Calu3 (cell line): ENCODE measurements around the gene AHNAK2. TPM values are rescaled to one million over a fixed set of nuclear protein-coding genes. Genes with fewer than 3 reads are reported as not detected.

Experiments
- BruUV-seq: library from RNA; stranded (reverse); fragments of 400-500 nt; replicated peaks from 2 replicates; lab custom pipeline; 2021; lab: Mats Ljungman, UMichigan
- CTCF ChIA-PET: fragments of 300-600 bp; sonication (Branson Sonifier 250); formaldehyde crosslinking; loops from one replicate; lab custom pipeline; 2022; ENCODE audit warnings: antibody characterized with exemption; lab: Charles Lee
- DNase-seq: peaks from one replicate; pipeline ENCODE4 v3.0.0; 2022
- H3K27ac Mint-ChIP-seq: one replicate; pipeline ENCODE4 v1.8.0; 2022; ENCODE audit warnings: mixed read lengths; ENCODE audit not compliant: unreplicated experiment
- H3K27me3 Mint-ChIP-seq: one replicate; pipeline ENCODE4 v1.8.0; 2022; ENCODE audit warnings: mixed read lengths; ENCODE audit not compliant: unreplicated experiment
- H3K36me3 Mint-ChIP-seq: one replicate; pipeline ENCODE4 v1.8.0; 2022; ENCODE audit warnings: mild to moderate bottlenecking, moderate library complexity, mixed read lengths; ENCODE audit not compliant: insufficient read depth, unreplicated experiment
- H3K4me1 Mint-ChIP-seq: one replicate; pipeline ENCODE4 v1.8.0; 2022; ENCODE audit warnings: mild to moderate bottlenecking, low read depth, mixed read lengths; ENCODE audit not compliant: unreplicated experiment
- H3K4me3 Mint-ChIP-seq: one replicate; pipeline ENCODE4 v1.8.0; 2022; ENCODE audit warnings: mild to moderate bottlenecking, low read depth, moderate library complexity, mixed read lengths; ENCODE audit not compliant: unreplicated experiment
- H3K9me3 Mint-ChIP-seq: one replicate; pipeline ENCODE4 v1.8.0; 2022; ENCODE audit warnings: low read depth, mixed read lengths; ENCODE audit not compliant: unreplicated experiment
- intact Hi-C: fragments of 100-400 bp; cut with micrococcal nuclease; formaldehyde crosslinking; loops from one replicate; pipeline ENCODE4 v1.10.0; 2022; ENCODE audit not compliant: unreplicated experiment
- total RNA-seq: library from RNA; stranded (reverse); gene quantifications from 2 replicates; pipeline ENCODE4 v1.2.3, GENCODE V29; 2022
- TF ChIP-seq, protein P1 (sequence below): fragments of 200-600 bp; IDR thresholded peaks from one replicate; pipeline ENCODE4 v1.8.0; 2022; ENCODE audit warnings: antibody characterized with exemption; ENCODE audit not compliant: unreplicated experiment

Gene AHNAK2
- total RNA-seq, 1 experiment from 2014 or later, result 42.0 TPM

DNA sequence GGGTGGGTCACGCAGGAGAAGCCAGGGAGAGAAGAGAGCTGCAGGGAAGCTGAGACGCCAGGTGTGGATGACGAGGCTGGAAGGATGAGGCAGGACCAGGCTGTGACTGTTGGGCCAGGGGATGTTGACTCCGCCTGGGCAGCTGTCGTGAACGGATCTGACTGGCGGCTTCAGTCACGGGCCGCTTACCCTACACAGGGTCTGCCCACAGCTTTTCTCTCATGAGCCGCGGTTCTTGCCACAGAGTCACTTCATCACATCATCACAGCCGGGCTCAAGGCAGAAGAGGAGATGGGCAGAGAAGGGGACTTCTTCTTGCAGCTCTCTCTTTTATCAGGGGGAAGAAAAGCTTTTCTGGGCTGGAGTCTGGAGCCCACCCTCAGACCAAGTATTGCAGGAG, 15.1 kb upstream of the AHNAK2 start:
- CTCF ChIA-PET, result interaction anchor here (1.6 kb wide), 1 partner anchor 93 kb away, joined by 3 read pairs; no protein-coding TSS in a partner anchor
- intact Hi-C loops, result no loop called here
- TF ChIP-seq, protein P1, sequence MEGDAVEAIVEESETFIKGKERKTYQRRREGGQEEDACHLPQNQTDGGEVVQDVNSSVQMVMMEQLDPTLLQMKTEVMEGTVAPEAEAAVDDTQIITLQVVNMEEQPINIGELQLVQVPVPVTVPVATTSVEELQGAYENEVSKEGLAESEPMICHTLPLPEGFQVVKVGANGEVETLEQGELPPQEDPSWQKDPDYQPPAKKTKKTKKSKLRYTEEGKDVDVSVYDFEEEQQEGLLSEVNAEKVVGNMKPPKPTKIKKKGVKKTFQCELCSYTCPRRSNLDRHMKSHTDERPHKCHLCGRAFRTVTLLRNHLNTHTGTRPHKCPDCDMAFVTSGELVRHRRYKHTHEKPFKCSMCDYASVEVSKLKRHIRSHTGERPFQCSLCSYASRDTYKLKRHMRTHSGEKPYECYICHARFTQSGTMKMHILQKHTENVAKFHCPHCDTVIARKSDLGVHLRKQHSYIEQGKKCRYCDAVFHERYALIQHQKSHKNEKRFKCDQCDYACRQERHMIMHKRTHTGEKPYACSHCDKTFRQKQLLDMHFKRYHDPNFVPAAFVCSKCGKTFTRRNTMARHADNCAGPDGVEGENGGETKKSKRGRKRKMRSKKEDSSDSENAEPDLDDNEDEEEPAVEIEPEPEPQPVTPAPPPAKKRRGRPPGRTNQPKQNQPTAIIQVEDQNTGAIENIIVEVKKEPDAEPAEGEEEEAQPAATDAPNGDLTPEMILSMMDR, result no peak
- BruUV-seq, result no TSS peak
- peaks cover 57% of the 10 kb centered on the region for H3K36me3 Mint-ChIP-seq
- peak overlapping the region; percentile 49 for H3K27ac Mint-ChIP-seq
- H3K9me3 Mint-ChIP-seq, result peaks cover 2% of the 10 kb centered on the region
- no peak overlapping the region for H3K4me3 Mint-ChIP-seq
- no peaks in the 10 kb centered on the region for H3K4me1 Mint-ChIP-seq
- H3K27me3 Mint-ChIP-seq, result no peaks in the 10 kb centered on the region
- no peak for DNase-seq

- Mint-ChIP-seq H3K9me3 (peaks cover 2% of the 10 kb centered on the region), H3K4me1 (peaks cover under 1% of the 10 kb centered on the region), H3K27me3 (no peaks in the 10 kb centered on the region), H3K36me3 (peaks cover 54% of the 10 kb centered on the region), H3K4me3 (no peak overlapping the region), H3K27ac (peak overlapping the region; percentile 49)
- CTCF ChIA-PET, result no interaction called here
- no peak for DNase-seq
- BruUV-seq, result no TSS peak
- TF ChIP-seq, protein P1, result no peak
- intact Hi-C loops, result no loop called here
Measured at GRCh38 chr14:104992501-104992900, 14.3 kb upstream of the AHNAK2 start.

DNA sequence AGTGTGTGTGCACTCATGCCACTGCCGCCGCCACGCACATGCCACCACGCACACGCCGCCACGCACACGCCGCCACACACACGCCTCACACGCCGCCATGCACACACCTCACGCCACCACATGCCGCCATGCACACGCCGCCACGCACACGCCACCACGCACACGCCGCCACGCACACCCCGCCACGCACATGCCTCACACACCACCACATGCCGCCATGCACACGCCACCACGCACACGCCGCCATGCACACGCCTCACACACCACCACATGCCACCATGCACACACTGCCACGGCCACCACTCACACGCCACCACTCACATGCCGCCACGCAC, 13.7 kb upstream of the AHNAK2 start:
- CTCF ChIA-PET, result no interaction called here
- DNase-seq, result no peak
- TF ChIP-seq, protein P1, result no peak
- peak overlapping the region; percentile 49 for H3K27ac Mint-ChIP-seq
- intact Hi-C loops, result no loop called here
- no TSS peak for BruUV-seq
- H3K9me3 Mint-ChIP-seq, result peaks cover 2% of the 10 kb centered on the region
- peaks cover 48% of the 10 kb centered on the region for H3K36me3 Mint-ChIP-seq
- peaks cover 7% of the 10 kb centered on the region for H3K4me1 Mint-ChIP-seq
- no peaks in the 10 kb centered on the region for H3K27me3 Mint-ChIP-seq
- no peak overlapping the region for H3K4me3 Mint-ChIP-seq

DNA sequence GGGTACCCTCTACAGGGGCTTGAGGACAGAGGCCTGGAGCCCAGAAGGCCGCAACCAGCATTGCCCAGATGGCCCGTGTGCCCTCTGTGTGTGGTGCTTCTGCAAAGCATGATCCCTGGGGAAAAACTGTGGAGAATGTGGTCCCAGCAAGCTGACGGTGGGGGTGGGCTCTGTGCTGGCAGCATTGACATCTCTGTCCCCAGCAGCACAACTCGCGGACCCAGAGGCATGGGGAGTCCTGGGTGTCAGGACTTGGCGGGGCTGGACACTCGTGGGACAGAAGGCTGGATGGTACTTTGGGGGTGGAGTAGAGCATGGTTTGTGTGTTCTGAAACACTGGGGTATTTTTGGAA, 11.8 kb upstream of the AHNAK2 start:
- Mint-ChIP-seq H3K4me1 (peaks cover 7% of the 10 kb centered on the region), H3K27me3 (no peaks in the 10 kb centered on the region), H3K9me3 (peaks cover 2% of the 10 kb centered on the region), H3K4me3 (no peak overlapping the region), H3K36me3 (peaks cover 61% of the 10 kb centered on the region), H3K27ac (no peak overlapping the region)
- no TSS peak for BruUV-seq
- CTCF ChIA-PET, result no interaction called here
- intact Hi-C loops, result no loop called here
- TF ChIP-seq, protein P1, result no peak
- DNase-seq, result no peak
